Bronchial smooth muscle cell (primary cell): ENCODE results near the gene OR8D1. TPM values are rescaled to one million over a fixed set of nuclear protein-coding genes. Genes with fewer than 3 reads are reported as not detected.

ENCODE experiments used
- total RNA-seq: library from RNA; depleted of rRNA; stranded (reverse); fragments of >200 nt; gene quantifications from 2 replicates; pipeline ENCODE4 v1.2.1, GENCODE V29; 2014

Gene OR8D1
- total RNA-seq = under 0.01 TPM in 1 of 2 replicates, not detected in the other

DNA sequence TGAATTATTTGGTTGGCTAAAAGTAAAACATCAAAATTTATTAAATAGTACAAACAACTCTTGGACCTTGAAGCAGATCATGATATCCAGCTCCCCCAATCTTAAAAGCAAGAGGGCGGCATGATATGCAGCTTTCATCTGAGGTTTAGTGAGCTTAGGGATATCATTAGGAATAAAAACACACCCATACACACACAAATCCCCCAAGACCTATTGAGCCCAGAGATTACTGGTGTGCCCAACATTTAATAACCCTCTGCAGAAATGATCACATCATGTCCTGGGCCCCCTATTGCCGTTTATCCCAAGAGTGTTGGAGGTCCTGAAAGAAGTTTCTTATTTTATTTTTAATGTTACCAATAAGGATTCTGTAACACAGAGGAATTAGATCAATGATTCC lies at the start of gene OR8D1:
Gene OR8D1, minus strand, starts transcription at position 101 of the 400 bp plus-strand sequence. CDS start 3,183 bp downstream, outside the sequence.

DNA sequence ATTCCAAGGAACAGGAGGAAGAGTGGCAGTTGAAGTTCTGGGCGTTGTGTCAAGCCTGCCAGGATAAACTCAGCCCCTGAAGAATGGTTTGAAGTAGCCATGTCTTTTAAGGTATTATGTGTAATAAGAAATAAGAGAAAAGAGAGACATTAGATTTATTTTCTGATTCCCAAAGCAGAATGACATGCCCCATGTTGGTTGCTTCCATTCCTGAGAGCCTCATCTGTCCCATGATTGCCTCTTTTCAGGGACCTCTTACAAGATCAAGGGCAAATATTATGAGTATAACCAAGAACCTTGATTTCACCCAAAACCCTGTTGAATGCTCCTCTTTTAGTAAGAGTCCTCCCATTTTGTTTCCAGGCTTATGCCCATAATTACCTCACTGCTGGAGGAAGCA lies 6.3 kb upstream of the OR8D1 start, which contains the start of gene OR8D2:
Gene OR8D2, minus strand, starts transcription at position 101 of the 400 bp plus-strand sequence. Its CDS starts 0 bp downstream, at position 101.

DNA sequence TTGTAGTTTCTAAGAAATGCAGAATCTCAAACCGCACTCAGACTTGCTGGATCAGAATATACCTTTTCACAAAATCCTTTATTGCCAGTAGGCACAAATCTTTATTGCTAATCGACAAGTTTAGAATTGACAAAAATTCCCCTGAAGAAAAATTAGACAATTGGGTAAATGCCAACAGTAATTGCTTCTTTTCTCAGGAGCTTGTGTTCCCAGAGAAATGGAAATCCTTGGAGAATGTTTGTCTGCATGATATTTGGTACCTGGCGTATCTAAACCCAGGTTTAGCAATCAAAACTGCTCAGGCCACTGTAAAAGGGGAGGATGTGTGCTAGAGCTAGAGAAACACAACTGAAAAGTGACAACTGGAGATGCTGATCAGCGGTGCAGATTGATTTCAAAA lies 57.7 kb downstream of the OR8D1 start, which contains the start of gene OR8G5:
Gene OR8G5, plus strand, starts transcription at position 301 of the 400 bp plus-strand sequence. CDS start 8,556 bp downstream, outside the sequence.

Other genes with a start within 250 kb of the OR8D1 start
- 20.9 and 25.5 TPM in 2 replicates for gene VWA5A, start 198.5 kb downstream of the OR8D1 start, total RNA-seq
- not detected in 2 replicates for gene OR10D3, start 130.6 kb downstream of the OR8D1 start, total RNA-seq
- gene OR8G1, start 72.9 kb downstream of the OR8D1 start, total RNA-seq = not detected in 2 replicates
- not detected in 2 replicates for gene OR8G5, start 57.6 kb downstream of the OR8D1 start, total RNA-seq
- not detected in 2 replicates for gene OR8D2, start 6.2 kb upstream of the OR8D1 start, total RNA-seq
- not detected in 2 replicates for gene OR8B2, start 70.5 kb upstream of the OR8D1 start, total RNA-seq
- not detected in 2 replicates for gene OR8B3, start 85.1 kb upstream of the OR8D1 start, total RNA-seq
- not detected in 2 replicates for gene OR8B4, start 110.9 kb upstream of the OR8D1 start, total RNA-seq
- gene OR8B8, start 131.7 kb upstream of the OR8D1 start, total RNA-seq = not detected in 2 replicates
- not detected in 2 replicates for gene OR8B12, start 229.7 kb upstream of the OR8D1 start, total RNA-seq